Upper lobe of left lung (tissue), 6 donors: ENCODE measurements around the gene MYADML2. TPM values are rescaled to one million over a fixed set of nuclear protein-coding genes. Genes with fewer than 3 reads are reported as not detected.

Experiments
- ATAC-seq, 2 donors: fragments of 200-7000 bp; cut with Tn5 transposase; one replicate each; pipeline ENCODE4 v1.9.1; 2022; ENCODE audit warnings: mild to moderate bottlenecking in 2 of 2, moderate library complexity in 2 of 2; ENCODE audit not compliant: low FRiP score in 2 of 2
- DNase-seq, 2 donors: peaks; one replicate each; pipeline ENCODE4 v3.0.0-alpha.2; 2019 to 2020
- H3K27ac ChIP-seq, 4 donors: fragments of 200-600 bp; sonication (generic); one replicate each; pipeline ENCODE4 v1.5.1; 2016 to 2019
- H3K27me3 ChIP-seq, 4 donors: fragments of 200-600 bp; sonication (generic); one replicate each; pipeline ENCODE4 v1.5.1; 2017 to 2019
- H3K36me3 ChIP-seq, 4 donors: fragments of 200-600 bp; sonication (generic); one replicate each; pipeline ENCODE4 v1.5.1; 2016 to 2019
- H3K4me1 ChIP-seq, 4 donors: fragments of 200-600 bp; sonication (generic); one replicate each; pipeline ENCODE4 v1.5.1; 2018 to 2019
- H3K4me3 ChIP-seq, 4 donors: fragments of 200-600 bp; sonication (generic); one replicate each; pipeline ENCODE4 v1.5.1; 2017 to 2019; ENCODE audit warnings: mild to moderate bottlenecking in 2 of 4, moderate library complexity in 1 of 4
- H3K9me3 ChIP-seq, 4 donors: fragments of 200-600 bp; sonication (generic); one replicate each; pipeline ENCODE4 v1.5.1; 2018 to 2019
- EP300 ChIP-seq, 4 donors: sonication (generic); formaldehyde crosslinking; IDR thresholded peaks; one replicate each; pipeline ENCODE4 v1.5.1; 2017; ENCODE audit warnings: antibody characterized with exemption in 4 of 4, control low read depth in 2 of 4
- POLR2A ChIP-seq, 4 donors: fragments of 450-650 bp; IDR thresholded peaks; one replicate each; pipeline ENCODE4 v1.5.1; 2016 to 2017; ENCODE audit warnings: antibody characterized with exemption in 4 of 4, mild to moderate bottlenecking in 2 of 4
- POLR2AphosphoS5 ChIP-seq, 2 donors: sonication (generic); formaldehyde crosslinking; IDR thresholded peaks; one replicate each; pipeline ENCODE4 v1.5.1; 2017; ENCODE audit warnings: antibody characterized with exemption in 2 of 2
- WGBS, 2 donors: methylation state at CpG; one replicate each; pipeline ENCODE4 v1.1.5; 2017 to 2018; 5-methylcytosine and 5-hydroxymethylcytosine counted together
- total RNA-seq, 6 donors: library from RNA; depleted of rRNA in 4 of 6; stranded (reverse); fragments of >200 nt in 4 of 6; gene quantifications; one replicate each; pipeline versions ENCODE4 v1.1.0 to v1.2.1, GENCODE V29; 2016 to 2021
- TF ChIP-seq, protein P1 (sequence below), 6 experiments: fragments of 450-650 bp in 4 of 6; fragments of 200-600 bp in 2 of 6; sonication (generic) in 2 of 6; IDR thresholded peaks; one replicate each; pipeline ENCODE4 v1.5.1; 2016 to 2019; ENCODE audit warnings: antibody characterized with exemption in 6 of 6
- donor health status: DM: no; HTN: no; CAD: no; lungs with moderate emphysema.
- donor health status: DM: no; HTN: yes; CAD: no; lungs with severe emphysema.

Gene MYADML2
- total RNA-seq, 6 donors from 2014 or later: not detected

DNA sequence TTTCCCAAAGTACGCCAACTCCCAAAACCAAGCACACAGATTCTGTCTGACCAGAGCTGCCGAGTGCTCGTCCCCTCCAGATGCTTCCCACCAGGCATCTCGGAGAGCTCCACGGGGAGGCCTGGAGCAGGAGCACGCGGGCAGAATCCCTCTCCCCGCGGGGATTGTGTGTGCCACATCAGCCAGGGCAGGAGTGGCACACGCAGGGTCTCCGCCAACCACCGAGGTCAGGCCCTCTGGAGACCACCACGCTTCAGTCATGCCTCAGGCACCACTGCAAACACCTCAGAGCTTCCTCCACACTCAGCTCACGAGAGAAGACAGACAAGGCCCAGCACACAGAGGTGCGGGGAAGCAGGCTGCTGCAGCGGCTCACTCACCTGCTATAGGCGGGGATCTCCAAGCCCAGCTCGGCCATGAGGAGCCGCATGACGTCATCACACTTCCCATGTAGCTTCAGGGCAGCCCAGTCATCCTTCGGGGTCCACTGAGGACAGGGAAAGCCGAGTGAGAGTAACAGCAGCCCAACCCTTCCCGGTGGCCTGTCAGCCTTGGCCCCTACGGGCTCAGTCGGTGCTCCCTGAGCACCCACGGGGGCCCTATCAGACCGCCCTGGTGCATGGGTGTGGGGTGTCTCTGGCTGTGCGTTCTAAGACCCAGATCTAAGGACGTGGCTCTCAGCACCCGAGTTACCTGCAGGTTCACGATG lies 33.5 kb downstream of the MYADML2 start:
- Histone ChIP-seq H3K27me3 (no peaks in the 10 kb centered on the region), H3K4me1 (peaks cover 21 to 51% (median 34%) of the 10 kb centered on the region in 4 donors), H3K36me3 (peaks cover 10 to 48% (median 38%) of the 10 kb centered on the region in 4 donors), H3K27ac (no peak overlapping the region), H3K9me3 (no peaks in the 10 kb centered on the region), H3K4me3 (no peak overlapping the region)
- ATAC-seq (no peak), DNase-seq (peak in 1 of 2 donors; percentile 58)
- WGBS, 2 donors: 92 to 93% methylated on average over 21 to 31 of the region's 31 CpGs
- TF ChIP-seq POLR2A (IDR thresholded peaks at IDR 0.05) (no peak), EP300 (IDR thresholded peaks at IDR 0.05) (no peak), POLR2AphosphoS5 (IDR thresholded peaks at IDR 0.05) (no peak)
- TF ChIP-seq, protein P1, sequence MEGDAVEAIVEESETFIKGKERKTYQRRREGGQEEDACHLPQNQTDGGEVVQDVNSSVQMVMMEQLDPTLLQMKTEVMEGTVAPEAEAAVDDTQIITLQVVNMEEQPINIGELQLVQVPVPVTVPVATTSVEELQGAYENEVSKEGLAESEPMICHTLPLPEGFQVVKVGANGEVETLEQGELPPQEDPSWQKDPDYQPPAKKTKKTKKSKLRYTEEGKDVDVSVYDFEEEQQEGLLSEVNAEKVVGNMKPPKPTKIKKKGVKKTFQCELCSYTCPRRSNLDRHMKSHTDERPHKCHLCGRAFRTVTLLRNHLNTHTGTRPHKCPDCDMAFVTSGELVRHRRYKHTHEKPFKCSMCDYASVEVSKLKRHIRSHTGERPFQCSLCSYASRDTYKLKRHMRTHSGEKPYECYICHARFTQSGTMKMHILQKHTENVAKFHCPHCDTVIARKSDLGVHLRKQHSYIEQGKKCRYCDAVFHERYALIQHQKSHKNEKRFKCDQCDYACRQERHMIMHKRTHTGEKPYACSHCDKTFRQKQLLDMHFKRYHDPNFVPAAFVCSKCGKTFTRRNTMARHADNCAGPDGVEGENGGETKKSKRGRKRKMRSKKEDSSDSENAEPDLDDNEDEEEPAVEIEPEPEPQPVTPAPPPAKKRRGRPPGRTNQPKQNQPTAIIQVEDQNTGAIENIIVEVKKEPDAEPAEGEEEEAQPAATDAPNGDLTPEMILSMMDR (IDR thresholded peaks at IDR 0.05): no peak

DNA sequence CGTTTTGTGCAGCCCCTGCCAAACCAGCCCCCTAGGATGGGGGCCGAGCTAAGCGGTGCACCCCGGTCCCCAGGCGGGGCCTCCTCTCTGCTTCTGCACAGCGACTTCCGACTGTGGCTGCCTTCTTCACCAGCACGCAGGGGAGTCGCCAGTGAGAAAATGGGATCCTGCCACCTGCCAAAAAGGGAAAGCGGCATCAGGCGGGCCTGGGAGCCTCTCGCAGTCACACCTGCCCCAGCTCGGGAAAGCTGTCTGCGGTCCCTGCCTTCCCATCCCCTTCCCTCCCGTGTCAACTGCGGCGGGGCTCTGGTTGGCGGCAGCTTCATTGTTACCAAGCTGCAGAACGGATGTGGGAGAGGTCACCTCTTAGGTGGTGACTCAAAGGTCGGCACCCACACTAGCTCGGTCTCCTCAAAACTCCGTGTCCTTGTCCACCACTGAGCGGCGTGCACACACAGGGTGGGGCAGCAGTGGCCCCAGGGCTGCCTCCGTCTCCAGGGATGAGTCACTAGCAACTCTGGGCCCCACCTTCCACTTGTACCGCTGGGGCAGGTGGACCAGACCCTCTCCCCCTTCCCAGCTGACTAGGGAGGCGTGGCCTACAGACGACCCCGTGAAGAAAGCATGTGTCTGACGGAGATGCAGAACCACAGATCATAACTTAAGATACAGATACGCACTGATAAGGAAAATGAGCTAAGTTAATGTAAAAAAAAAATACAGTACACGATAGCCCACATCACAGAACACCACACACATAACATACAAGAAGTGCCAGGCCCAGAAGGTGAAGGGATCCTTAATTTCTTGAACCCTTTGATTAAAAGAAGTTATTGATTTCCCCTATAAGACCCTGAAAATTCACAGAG lies 34.4 kb downstream of the MYADML2 start:
- Histone ChIP-seq H3K36me3 (peaks cover 10 to 51% (median 45%) of the 10 kb centered on the region in 4 donors), H3K4me1 (peaks cover 16 to 46% (median 30%) of the 10 kb centered on the region in 4 donors), H3K9me3 (no peaks in the 10 kb centered on the region), H3K27me3 (no peaks in the 10 kb centered on the region), H3K4me3 (no peak overlapping the region), H3K27ac (peak overlapping the region in 1 of 4 donors; percentile 68)
- no peak for ATAC-seq
- WGBS, 2 donors: 88 to 89% methylated on average over 25 to 32 of the region's 32 CpGs
- no peak for TF ChIP-seq EP300 (IDR thresholded peaks at IDR 0.05)
- TF ChIP-seq, protein P1 (IDR thresholded peaks at IDR 0.05): no peak
- TF ChIP-seq POLR2AphosphoS5 (IDR thresholded peaks at IDR 0.05): no peak
- no peak for TF ChIP-seq POLR2A (IDR thresholded peaks at IDR 0.05)
- DNase-seq: peak in 1 of 2 donors; percentile 54

DNA sequence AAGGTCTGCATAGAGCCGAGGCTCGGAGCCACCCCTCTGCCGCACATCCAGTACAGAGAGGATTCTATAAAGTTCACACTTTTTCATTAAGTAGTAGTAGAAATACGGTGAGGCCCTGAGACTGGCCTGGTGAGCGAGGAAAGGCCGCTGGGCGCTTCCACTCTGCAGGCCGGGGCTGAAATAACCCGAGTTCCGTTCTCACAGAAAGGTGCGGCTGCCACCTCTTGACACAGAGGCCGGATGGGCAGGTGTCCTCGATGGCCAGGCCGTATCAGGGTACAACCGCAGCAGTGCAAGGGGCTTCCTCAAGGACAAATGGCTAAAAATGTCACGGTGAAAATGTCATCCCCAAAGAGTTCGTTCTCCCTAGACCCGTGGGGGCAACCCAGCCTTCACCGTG lies 35.1 kb downstream of the MYADML2 start:
- no peak for ATAC-seq
- H3K36me3 ChIP-seq: peaks cover 10 to 58% (median 52%) of the 10 kb centered on the region in 4 donors
- WGBS, 2 donors: 78 to 85% methylated on average over 17 to 19 of the region's 19 CpGs

DNA sequence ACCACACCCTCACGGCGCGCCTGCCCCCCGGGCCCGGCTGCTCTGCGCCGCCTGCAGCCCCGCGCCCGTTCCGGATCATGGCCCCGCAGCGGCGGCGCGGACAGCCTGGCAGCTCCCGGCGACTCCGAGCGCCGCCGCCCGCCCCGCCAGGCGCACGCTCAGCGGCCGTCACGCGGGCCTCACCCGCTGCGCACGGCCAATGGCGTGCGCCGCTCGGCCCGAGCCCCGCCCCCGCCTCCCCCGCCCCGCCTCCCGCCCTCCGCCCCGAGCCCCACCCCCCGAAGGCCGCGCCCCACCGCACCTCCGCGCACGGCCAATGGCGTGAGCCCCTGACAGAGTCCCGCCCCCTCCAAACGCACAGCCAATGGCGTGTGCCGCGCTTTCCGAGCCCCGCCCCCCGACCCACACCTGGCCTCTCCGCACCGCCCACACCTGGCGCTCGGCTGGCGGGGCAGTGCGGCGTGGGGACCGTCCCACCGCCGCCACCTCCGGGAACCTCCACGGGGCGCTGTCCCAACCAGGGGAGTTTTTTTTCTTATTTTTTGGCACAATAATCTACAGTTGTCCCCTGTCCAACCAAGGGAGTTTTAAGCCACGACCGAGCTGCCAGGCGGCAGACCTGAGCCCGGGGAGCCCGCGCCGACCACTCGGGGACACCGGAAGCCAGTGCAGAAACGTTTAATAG lies 35.6 kb downstream of the MYADML2 start, which contains the start of gene PCYT2:
TSS of gene PCYT2 (minus strand) at position 123 of the 685 bp plus-strand sequence. CDS start at position 79, 44 bp downstream.
- peaks cover 10 to 61% (median 56%) of the 10 kb centered on the region in 4 donors for H3K36me3 ChIP-seq
- peak within 1 kb of the TSS; percentile 59 to 81 (median 62) for H3K27ac ChIP-seq
- H3K9me3 ChIP-seq: no peaks in the 10 kb centered on the region
- peaks cover 8 to 33% (median 19%) of the 10 kb centered on the region in 4 donors for H3K4me1 ChIP-seq
- DNase-seq: peak; percentile 93 to 97
- WGBS, 2 donors: 10 to 39% methylated on average over 4 to 32 of the region's 84 CpGs
- H3K27me3 ChIP-seq: no peaks in the 10 kb centered on the region
- peak within 1 kb of the TSS; percentile 45 to 98 (median 88) for H3K4me3 ChIP-seq
- TF ChIP-seq EP300 (IDR thresholded peaks at IDR 0.05) (no peak), POLR2A (IDR thresholded peaks at IDR 0.05) (peak in 1 of 4 donors; percentile 59)
- TF ChIP-seq, protein P1 (IDR thresholded peaks at IDR 0.05): peak in 4 of 6 experiments; percentile 11 to 26 (median 22)
- peak; percentile 93 to 95 for ATAC-seq

More for the DNA sequence above, 35.1 kb downstream of the MYADML2 start:
- no peak for DNase-seq
- Histone ChIP-seq H3K27me3 (no peaks in the 10 kb centered on the region), H3K27ac (peak overlapping the region; percentile 2 to 68 (median 56)), H3K4me3 (peak overlapping the region in 3 of 4 donors; percentile 33 to 98 (median 89)), H3K9me3 (no peaks in the 10 kb centered on the region), H3K4me1 (peaks cover 12 to 39% (median 25%) of the 10 kb centered on the region in 4 donors)
- TF ChIP-seq POLR2AphosphoS5 (IDR thresholded peaks at IDR 0.05): no peak
- TF ChIP-seq POLR2A (IDR thresholded peaks at IDR 0.05): no peak
- TF ChIP-seq, protein P1 (IDR thresholded peaks at IDR 0.05): no peak
- TF ChIP-seq EP300 (IDR thresholded peaks at IDR 0.05): no peak
